Adrenal gland (tissue), 5 donors: ENCODE measurements around the gene CLSTN3.

Source experiments
- CTCF ChIP-seq, 6 experiments: fragments of 450-650 bp in 4 of 6; fragments of 200-600 bp in 2 of 6; sonication (generic) in 1 of 6; IDR thresholded peaks; 1 replicate in 5 of 6; 2 replicates in 1 of 6; pipeline versions ENCODE4 v1.5.1 to v1.8.0; 2016 to 2021; ENCODE audit warnings: antibody characterized with exemption in 6 of 6, mild to moderate bottlenecking in 2 of 6, moderate library complexity in 1 of 6
- POLR2A ChIP-seq, 2 donors: fragments of 450-650 bp; IDR thresholded peaks; one replicate each; pipeline ENCODE4 v1.6.1; 2017; ENCODE audit warnings: antibody characterized with exemption in 2 of 2, mild to moderate bottlenecking in 2 of 2, moderate library complexity in 1 of 2
- donor health status: DM: no; HTN: no; CAD: no.

- TF ChIP-seq CTCF (IDR thresholded peaks at IDR 0.05): no peak
- no peak for TF ChIP-seq POLR2A (IDR thresholded peaks at IDR 0.05)
These were observed 24.8 kb downstream of the CLSTN3 start for GRCh38 chr12:7154901-7155470.
